ENCODE measurements around the gene OSBPL3.

DNA sequence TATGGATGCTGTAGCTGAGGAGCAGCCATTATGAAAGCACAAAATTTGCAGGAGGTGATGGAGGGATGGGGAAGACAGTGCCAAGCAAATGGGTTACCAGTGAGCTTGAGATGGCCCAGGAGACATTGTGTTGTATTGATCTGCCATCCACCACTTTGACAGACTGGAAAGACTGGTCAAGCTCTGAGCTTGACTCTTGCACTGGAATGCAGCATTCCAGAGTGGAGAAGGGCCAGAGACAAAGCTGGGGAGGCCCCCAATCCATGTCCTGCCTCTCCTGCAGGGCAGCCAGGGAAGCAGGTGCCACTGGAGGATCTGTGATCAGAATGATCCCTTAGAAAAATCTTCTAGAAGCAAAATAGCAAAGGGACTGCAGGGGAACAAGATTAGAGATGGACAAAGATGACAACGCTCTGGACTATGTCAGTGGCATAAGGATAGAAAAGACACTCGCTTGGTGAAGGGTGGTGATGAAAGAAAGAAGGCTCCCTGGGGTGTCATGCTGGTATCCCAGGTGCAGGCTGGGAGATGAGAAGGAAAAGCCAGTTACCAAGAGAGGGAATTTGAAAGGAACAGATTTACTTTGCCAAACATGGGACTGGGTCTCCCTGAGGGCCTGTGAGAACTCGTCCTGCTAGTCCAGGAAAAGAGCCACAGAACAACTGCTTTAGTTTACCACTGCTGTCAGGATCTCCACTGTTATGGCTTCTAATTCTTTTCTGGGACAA, 227.7 kb downstream of the OSBPL3 start:
- TF ChIP-seq POLR2A (IDR thresholded peaks at IDR 0.05) (no peak), CTCF (IDR thresholded peaks at IDR 0.05 in 4 of 5, conservative IDR thresholded peaks at IDR 0.05 in 1 of 5) (no peak)

Data from gastrocnemius medialis (tissue), 4 donors.